Ishikawa (cell line): ENCODE measurements around the gene NCKAP1.

Source experiments
- CEBPB ChIP-seq: IDR thresholded peaks from 2 replicates; pipeline ENCODE4 v1.6.1; 2012
- CREB1 ChIP-seq: IDR thresholded peaks from 2 replicates; pipeline ENCODE4 v1.6.1; 2012; ENCODE audit warnings: low read depth
- EGR1 ChIP-seq: IDR thresholded peaks from 2 replicates; pipeline ENCODE4 v1.6.1; 2012
- EP300 ChIP-seq: IDR thresholded peaks from 2 replicates; pipeline ENCODE4 v1.6.1; 2012; ENCODE audit warnings: borderline replicate concordance
- FOXM1 ChIP-seq: IDR thresholded peaks from 2 replicates; pipeline ENCODE4 v1.6.1; 2012; ENCODE audit warnings: low read depth, borderline replicate concordance
- MAX ChIP-seq: IDR thresholded peaks from 2 replicates; pipeline ENCODE4 v1.6.1; 2012
- NFIC ChIP-seq: IDR thresholded peaks from 2 replicates; pipeline ENCODE4 v1.6.1; 2012
- RAD21 ChIP-seq: IDR thresholded peaks from 2 replicates; pipeline ENCODE4 v1.6.1; 2012; ENCODE audit warnings: low read depth
- REST ChIP-seq: IDR thresholded peaks from 2 replicates; pipeline ENCODE4 v1.6.1; 2012; ENCODE audit warnings: low read depth, mild to moderate bottlenecking
- TAF1 ChIP-seq: IDR thresholded peaks from 2 replicates; pipeline ENCODE4 v1.6.1; 2012; ENCODE audit warnings: low read depth, mild to moderate bottlenecking
- TCF12 ChIP-seq: IDR thresholded peaks from 2 replicates; pipeline ENCODE4 v1.6.1; 2012; ENCODE audit warnings: low read depth
- TEAD4 ChIP-seq: IDR thresholded peaks from 2 replicates; pipeline ENCODE4 v1.6.1; 2012
- USF1 ChIP-seq: IDR thresholded peaks from 2 replicates; pipeline ENCODE4 v1.6.1; 2012
- YY1 ChIP-seq: IDR thresholded peaks from 2 replicates; pipeline ENCODE4 v1.6.1; 2012; ENCODE audit warnings: low read depth
- ZBTB7A ChIP-seq: IDR thresholded peaks from 2 replicates; pipeline ENCODE4 v1.6.1; 2012; ENCODE audit warnings: low read depth

The NCKAP1 gene

GRCh38 chr2:182977463-182977862 lies 60.8 kb downstream of the NCKAP1 start:
- no peak for TF ChIP-seq TEAD4
- TF ChIP-seq USF1 = no peak
- no peak for TF ChIP-seq NFIC
- TF ChIP-seq EGR1 = no peak
- TF ChIP-seq REST = no peak
- TF ChIP-seq FOXM1 = no peak
- no peak for TF ChIP-seq CEBPB
- TF ChIP-seq RAD21 = no peak
- no peak for TF ChIP-seq EP300
- TF ChIP-seq ZBTB7A = no peak
- no peak for TF ChIP-seq YY1
- TF ChIP-seq MAX = no peak
- no peak for TF ChIP-seq TAF1
- no peak for TF ChIP-seq CREB1

GRCh38 chr2:182973441-182974352 lies 64.6 kb downstream of the NCKAP1 start:
- TF ChIP-seq TCF12 = no peak
- TF ChIP-seq EP300 = no peak
- no peak for TF ChIP-seq REST
- TF ChIP-seq NFIC = no peak
- no peak for TF ChIP-seq TAF1
- no peak for TF ChIP-seq CREB1
- TF ChIP-seq USF1 = no peak
- no peak for TF ChIP-seq TEAD4
- no peak for TF ChIP-seq YY1
- TF ChIP-seq RAD21 = no peak
- TF ChIP-seq EGR1 = no peak
- TF ChIP-seq MAX = no peak
- no peak for TF ChIP-seq ZBTB7A
- no peak for TF ChIP-seq FOXM1
- TF ChIP-seq CEBPB = no peak

- TF ChIP-seq CEBPB (no peak), USF1 (no peak), TEAD4 (no peak), FOXM1 (no peak)
Measured at GRCh38 chr2:182972548-182972942, 65.7 kb downstream of the NCKAP1 start.

- TF ChIP-seq TAF1 (no peak), TEAD4 (no peak), USF1 (no peak), REST (no peak), ZBTB7A (no peak)
Measured at GRCh38 chr2:182971820-182972547, 66.3 kb downstream of the NCKAP1 start.
